UCSD-AML1 (cell line): ENCODE measurements around the gene RNASEH2B.

Source experiments
- DNase-seq: peaks from one replicate; lab custom pipeline; 2025; ENCODE audit not compliant: unreplicated experiment; lab: John Stamatoyannopoulos, UW

The RNASEH2B gene

DNA sequence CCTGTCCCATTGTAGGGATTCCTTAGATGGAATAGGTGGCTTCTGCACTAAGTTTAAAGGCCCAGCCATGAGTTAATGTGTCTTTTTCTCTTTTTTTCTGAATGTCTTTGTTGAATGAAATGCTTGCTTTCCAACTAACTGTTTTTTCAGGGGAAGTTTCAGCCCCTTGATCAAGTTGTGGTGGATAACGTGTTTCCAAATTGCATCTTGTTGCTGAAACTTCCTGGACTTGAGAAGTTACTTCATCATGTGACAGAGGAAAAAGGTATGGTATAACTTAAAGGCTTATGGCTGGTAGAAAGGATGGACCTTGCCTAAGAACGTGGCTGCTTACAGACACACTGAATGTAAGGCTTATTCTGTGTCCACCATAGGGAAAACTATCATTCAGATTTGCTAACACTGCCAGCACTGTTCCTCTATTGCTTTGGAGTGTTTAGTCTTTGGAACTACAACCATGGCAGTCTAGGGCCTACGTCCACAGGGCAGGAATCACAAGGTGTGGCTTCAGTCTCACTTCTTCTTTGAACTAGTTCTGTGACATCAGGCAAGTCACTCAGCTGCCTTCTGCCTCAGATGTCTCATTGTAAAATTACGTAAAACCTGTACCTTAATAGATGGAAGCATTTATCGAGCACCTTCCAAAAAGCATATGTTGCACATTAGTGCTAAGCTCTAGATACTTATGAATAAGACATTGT lies 25.3 kb downstream of the RNASEH2B start:
- no peak for DNase-seq

- DNase-seq = no peak
Measured at GRCh38 chr13:50936679-50937078, 27.1 kb downstream of the RNASEH2B start.

GRCh38 chr13:50940509-50940908 lies 30.9 kb downstream of the RNASEH2B start:
- no peak for DNase-seq

DNA sequence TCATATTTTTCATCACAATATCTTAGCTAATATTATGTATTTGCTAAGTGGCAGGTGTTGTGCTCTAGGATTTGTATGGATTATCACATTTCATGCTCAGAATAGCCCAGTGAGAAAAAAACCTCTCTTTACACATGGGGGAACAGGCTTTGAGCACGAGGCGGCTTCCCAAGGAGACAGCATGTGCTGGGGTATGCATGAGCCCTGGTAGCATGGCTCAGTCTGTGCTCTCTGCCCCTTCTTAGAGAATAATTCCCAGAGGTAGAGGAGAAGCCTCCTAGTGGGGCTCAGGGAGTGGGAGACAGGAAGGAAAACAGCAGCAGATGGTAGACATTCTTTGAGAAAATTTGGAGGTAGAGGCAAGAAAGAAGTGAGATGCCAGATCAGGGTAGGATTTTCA lies 31.6 kb downstream of the RNASEH2B start:
- DNase-seq = no peak

GRCh38 chr13:50942630-50943311 lies 33.2 kb downstream of the RNASEH2B start:
- DNase-seq = no peak

- DNase-seq = no peak
Measured at GRCh38 chr13:50945669-50946068, 36.1 kb downstream of the RNASEH2B start.

GRCh38 chr13:50948601-50949000 lies 39.0 kb downstream of the RNASEH2B start:
- no peak for DNase-seq

GRCh38 chr13:50950849-50951248 lies 41.3 kb downstream of the RNASEH2B start:
- no peak for DNase-seq

GRCh38 chr13:50951366-50951765 lies 41.8 kb downstream of the RNASEH2B start:
- no peak for DNase-seq

GRCh38 chr13:50955241-50955640 lies 45.6 kb downstream of the RNASEH2B start:
- DNase-seq = no peak

DNA sequence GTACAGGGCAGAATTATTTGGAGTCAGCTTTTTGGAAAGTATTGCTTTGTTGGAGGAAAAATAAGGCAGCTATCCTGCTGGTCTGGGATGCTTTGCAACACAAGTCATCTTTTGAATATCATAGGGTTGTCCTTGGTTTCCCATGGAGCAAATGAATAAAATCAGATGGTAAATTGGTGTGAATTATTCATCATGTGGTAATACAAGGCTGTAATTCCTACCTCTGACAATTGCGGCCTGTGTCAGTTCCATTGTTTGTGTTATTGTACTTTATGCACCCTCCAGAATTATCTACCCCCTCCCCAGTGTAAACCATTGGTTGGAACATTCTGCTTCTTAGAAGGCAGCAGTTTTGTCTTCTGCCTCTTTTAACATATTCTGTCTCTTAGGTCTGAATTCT lies 46.2 kb downstream of the RNASEH2B start:
- no peak for DNase-seq

DNA sequence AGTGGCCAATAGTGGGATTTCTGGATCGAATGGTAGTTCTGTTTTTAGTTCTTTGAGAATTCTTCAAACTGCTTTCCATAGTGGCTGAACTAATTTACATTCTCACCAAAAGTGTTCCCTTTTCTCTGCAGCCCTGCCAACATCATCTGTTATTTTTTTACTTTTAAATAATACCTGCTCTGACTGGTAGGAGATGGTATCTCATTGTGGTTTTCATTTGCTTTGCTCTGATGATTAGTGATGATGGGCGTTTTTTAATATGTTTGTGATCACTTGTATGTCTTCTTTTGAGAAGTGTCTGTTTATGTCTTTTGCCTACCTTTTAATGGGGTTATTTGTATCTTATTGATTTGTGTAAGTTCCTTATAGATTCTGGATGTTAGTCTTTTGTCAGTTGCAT lies 48.0 kb downstream of the RNASEH2B start:
- DNase-seq = no peak

DNA sequence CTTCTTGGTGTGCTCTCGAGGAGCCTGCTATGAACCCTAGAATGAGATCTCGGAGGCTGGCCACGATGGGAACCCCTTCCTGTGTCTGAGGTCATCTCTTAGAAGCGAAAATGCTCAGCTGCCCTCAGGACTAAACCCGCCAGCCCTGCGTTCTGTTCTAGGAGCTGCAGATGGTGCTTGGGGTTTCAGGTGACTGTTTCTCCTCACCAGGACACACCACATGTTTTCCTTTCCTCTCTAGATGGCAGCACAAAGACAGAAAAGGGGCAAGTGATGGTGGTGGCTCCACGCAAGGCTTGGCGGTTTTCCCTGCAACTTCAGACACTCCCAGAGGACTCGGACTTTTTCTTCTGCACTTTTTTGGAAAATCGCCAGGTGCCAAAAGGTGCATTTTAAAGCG lies 60.1 kb downstream of the RNASEH2B start:
- DNase-seq = no peak

GRCh38 chr13:50970956-50971355 lies 61.4 kb downstream of the RNASEH2B start:
- DNase-seq = no peak

DNA sequence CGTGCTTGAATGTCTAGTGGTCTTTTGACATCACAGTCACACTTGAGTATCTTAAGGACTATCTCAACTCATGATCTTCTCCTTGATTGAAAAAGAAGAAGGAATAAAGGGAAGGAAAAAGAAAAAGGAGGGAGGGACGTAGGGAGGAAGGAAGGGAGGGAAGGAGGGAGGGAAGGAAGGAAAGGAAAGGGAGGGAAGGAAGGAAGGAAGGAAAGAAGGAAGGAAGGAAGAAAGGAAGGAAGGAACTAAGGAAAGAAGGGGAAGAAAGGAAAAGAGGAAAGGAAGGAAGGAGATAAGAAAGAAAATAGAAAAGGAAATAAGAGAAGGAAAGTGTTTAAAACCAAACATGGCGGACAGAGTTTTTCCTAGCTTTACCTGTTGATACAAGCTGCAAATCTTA lies 64.7 kb downstream of the RNASEH2B start:
- no peak for DNase-seq

DNA sequence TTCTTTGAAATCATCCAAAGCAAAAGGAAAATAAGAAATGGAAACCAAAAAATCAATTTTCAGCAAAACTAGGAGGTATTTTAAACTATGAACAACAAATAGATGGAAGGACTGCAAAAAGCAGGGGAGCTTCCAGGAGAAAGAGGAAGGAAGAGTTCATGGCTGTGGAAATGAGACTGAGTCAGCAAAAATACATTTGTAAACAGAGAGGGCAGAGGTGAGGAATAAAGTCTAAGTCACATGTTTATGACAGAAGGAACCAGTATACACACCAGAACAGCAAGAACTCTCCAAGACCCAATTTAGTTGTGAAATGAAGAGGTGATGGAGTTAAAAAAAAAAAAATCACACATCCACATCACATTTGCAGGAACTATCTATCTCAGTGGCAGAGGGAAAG lies 69.6 kb downstream of the RNASEH2B start:
- DNase-seq = no peak

DNA sequence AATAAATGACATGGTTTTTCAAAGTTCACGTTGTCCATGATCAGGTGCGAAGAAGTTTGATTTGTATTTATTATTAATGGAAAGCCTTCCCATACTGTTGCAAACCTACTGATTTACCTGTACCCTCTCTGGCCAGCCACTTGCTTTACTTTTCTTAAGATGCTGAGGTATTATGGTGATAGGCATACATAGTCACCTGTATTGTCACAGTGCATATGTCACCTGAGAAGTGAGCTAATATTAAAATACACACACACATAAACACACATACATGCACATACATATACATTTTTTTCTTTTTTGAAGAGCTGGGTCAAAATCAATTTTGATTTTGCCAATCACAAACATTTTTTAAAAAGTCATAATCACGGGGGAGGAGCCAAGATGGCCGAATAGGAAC lies 72.1 kb downstream of the RNASEH2B start:
- DNase-seq = no peak

GRCh38 chr13:50989476-50989875 lies 79.9 kb downstream of the RNASEH2B start:
- DNase-seq = no peak

GRCh38 chr13:50990065-50990817 lies 80.7 kb downstream of the RNASEH2B start:
- DNase-seq = no peak

- DNase-seq = no peak
Measured at GRCh38 chr13:50990818-50991506, 81.4 kb downstream of the RNASEH2B start.
